GM12878 (cell line): ENCODE data around the gene TMEM176A. TPM values are rescaled to one million over a fixed set of nuclear protein-coding genes. Genes with fewer than 3 reads are reported as not detected.

ENCODE experiments used
- ATAC-seq: fragments of 200-7000 bp; cut with Tn5 transposase; 3 replicates; pipeline ENCODE4 v1.9.1; 2020; ENCODE audit warnings: mild to moderate bottlenecking, moderate library complexity
- BruUV-seq: library from RNA; stranded (reverse); fragments of 400-500 nt; replicated peaks from 2 replicates; lab custom pipeline; 2021; lab: Mats Ljungman, UMichigan
- CTCF ChIA-PET: fragments of 300-600 bp; sonication (Branson Sonifier 250); formaldehyde crosslinking; extraction: SDS; loops from one replicate; lab custom pipeline; 2021; ENCODE audit warnings: inconsistent platforms; lab: Yijun Ruan, JAX
- POLR2A ChIA-PET: fragments of 350-600 bp; formaldehyde crosslinking; extraction: SDS; loops from one replicate; lab custom pipeline; 2021; ENCODE audit warnings: inconsistent platforms; lab: Charles Lee
- RAD21 ChIA-PET: fragments of 300-600 bp; sonication (Branson Sonifier 250); formaldehyde crosslinking; loops from one replicate; lab custom pipeline; 2023; ENCODE audit warnings: antibody characterized with exemption; ENCODE audit not compliant: unreplicated experiment; lab: Charles Lee
- SMC1A ChIA-PET: fragments of 300-600 bp; sonication (Branson Sonifier 250); formaldehyde crosslinking; loops from one replicate; lab custom pipeline; 2023; ENCODE audit not compliant: unreplicated experiment, uncharacterized antibody; lab: Charles Lee
- DNase-seq: peaks from one replicate; pipeline ENCODE4 v3.0.0-alpha.2; 2011; ENCODE audit warnings: low read depth, low spot score
- FAIRE-seq: peaks from 3 replicates; lab custom pipeline; 2011; peaks lifted over from hg19 to GRCh38; lab: Jason Lieb, UNC
- H2AFZ ChIP-seq: 2 replicates; pipeline ENCODE4 v1.6.0; 2011; ENCODE audit warnings: low read depth, low read length, control low read depth; ENCODE audit not compliant: control insufficient read depth
- H3K27ac ChIP-seq: 2 replicates; pipeline ENCODE4 v1.5.1; 2011; ENCODE audit warnings: control low read depth; ENCODE audit not compliant: control insufficient read depth, insufficient read depth
- H3K27me3 ChIP-seq, 2 experiments: replicated peaks in 1 of 2; 2 replicates each; pipeline versions ENCODE4 v1.6.0 to v1.6.1; 2011; ENCODE audit warnings: low read length in 1 of 2; ENCODE audit not compliant: control insufficient read depth in 2 of 2, insufficient read depth in 2 of 2
- H3K36me3 ChIP-seq, 2 experiments: 2 replicates each; pipeline ENCODE4 v1.5.1; 2011; ENCODE audit warnings: low read length in 1 of 2; ENCODE audit not compliant: control insufficient read depth in 2 of 2, insufficient read depth in 2 of 2
- H3K4me1 ChIP-seq: 2 replicates; pipeline ENCODE4 v1.6.1; 2011; ENCODE audit warnings: mild to moderate bottlenecking, low read length, moderate library complexity, mixed read lengths; ENCODE audit not compliant: control insufficient read depth, insufficient read depth
- H3K4me2 ChIP-seq: 2 replicates; pipeline ENCODE4 v1.6.0; 2011; ENCODE audit warnings: control low read depth; ENCODE audit not compliant: control insufficient read depth, insufficient read depth
- H3K4me3 ChIP-seq: fragments of 200-600 bp; sonication (generic); 2 replicates; pipeline ENCODE4 v1.5.1; 2016
- H3K79me2 ChIP-seq: 2 replicates; pipeline ENCODE4 v1.6.0; 2011; ENCODE audit warnings: low read length; ENCODE audit not compliant: control insufficient read depth, insufficient read depth
- H3K9ac ChIP-seq: 2 replicates; pipeline ENCODE4 v1.8.0; 2011; ENCODE audit warnings: low read length, control low read depth, mixed read lengths; ENCODE audit not compliant: control insufficient read depth, insufficient read depth
- H3K9me3 ChIP-seq: replicated peaks from 3 replicates; pipeline ENCODE4 v1.5.1; 2011; ENCODE audit warnings: mild to moderate bottlenecking, low read length; ENCODE audit not compliant: control insufficient read depth, insufficient read depth
- H4K20me1 ChIP-seq: 2 replicates; pipeline ENCODE4 v1.6.0; 2011; ENCODE audit not compliant: control insufficient read depth, insufficient read depth
- DPF2 ChIP-seq: fragments of 450-650 bp; IDR thresholded peaks from 2 replicates; pipeline ENCODE4 v1.6.1; 2017; ENCODE audit warnings: mild to moderate bottlenecking
- ETV6 ChIP-seq, 2 experiments: fragments of 450-650 bp in 1 of 2; IDR thresholded peaks in 1 of 2; conservative IDR thresholded peaks in 1 of 2; 2 replicates each; pipeline ENCODE4 v1.6.1; 2014; ENCODE audit warnings: antibody characterized with exemption in 1 of 2, borderline replicate concordance in 1 of 2, low read depth in 1 of 2, mild to moderate bottlenecking in 1 of 2, moderate library complexity in 1 of 2
- KAT2A ChIP-seq: conservative IDR thresholded peaks from 2 replicates; pipeline ENCODE4 v1.6.1; 2011; ENCODE audit warnings: low read depth, low read length; ENCODE audit not compliant: control insufficient read depth
- MTA3 ChIP-seq: IDR thresholded peaks from 2 replicates; pipeline ENCODE4 v1.6.1; 2012; ENCODE audit warnings: low read length, inconsistent platforms, borderline replicate concordance
- NFXL1 ChIP-seq: fragments of 450-650 bp; IDR thresholded peaks from 2 replicates; pipeline ENCODE4 v1.6.1; 2017; ENCODE audit warnings: antibody characterized with exemption, mild to moderate bottlenecking, borderline replicate concordance
- PAX5 ChIP-seq: IDR thresholded peaks from 2 replicates; pipeline ENCODE4 v1.6.1; 2011; ENCODE audit warnings: low read depth, low read length, borderline replicate concordance
- SIN3A ChIP-seq: IDR thresholded peaks from 2 replicates; pipeline ENCODE4 v1.6.1; 2012; ENCODE audit warnings: low read depth, low read length, improper control_type of control experiment
- SUZ12 ChIP-seq: fragments of 200-600 bp; sonication (generic); IDR thresholded peaks from one replicate; pipeline ENCODE4 v1.6.1; 2018; ENCODE audit warnings: antibody characterized with exemption, mild to moderate bottlenecking; ENCODE audit not compliant: unreplicated experiment
- ZBTB11 ChIP-seq: fragments of 450-650 bp; formaldehyde crosslinking; IDR thresholded peaks from 2 replicates; pipeline ENCODE4 v1.5.0; 2022; ENCODE audit warnings: mild to moderate bottlenecking, missing genetic modification characterization
- WGBS: methylation state at CpG from one replicate; pipeline ENCODE4 v1.1.6; 2016; ENCODE audit warnings: low lambda C conversion rate; ENCODE audit not compliant: insufficient replicate concordance, insufficient coverage; ENCODE audit errors: missing lambda C conversion rate; 5-methylcytosine and 5-hydroxymethylcytosine counted together
- in situ Hi-C: fragments of 300-500 bp; cut with MboI; formaldehyde crosslinking; loops from 9 replicates; pipeline ENCODE4 v1.14.3; 2018; ENCODE audit warnings: mixed read lengths
- intact Hi-C: fragments of 100-400 bp; cut with micrococcal nuclease; formaldehyde crosslinking; loops from one replicate; pipeline ENCODE4 v1.14.2; 2022; ENCODE audit not compliant: unreplicated experiment
- polyA plus RNA-seq, 11 experiments: library from polyadenylated mRNA; depleted of rRNA in 4 of 11; unstranded in 6 of 11; stranded (reverse) in 5 of 11; fragments of >200 nt; fragmentation: Nextera tagmentation in 4 of 11; fragmentation: Illumina TruSeq in 1 of 11; extraction: Ambion mirVana in 4 of 11; extraction: Trizol in 1 of 11; gene quantifications; 1 replicate in 1 of 11; 2 replicates in 10 of 11; pipeline versions ENCODE4 v1.2.1 to v1.2.3, GENCODE V29; 2011 to 2016; ENCODE audit warnings: inconsistent platforms in 2 of 11, missing spikeins in 2 of 11, low read depth in 1 of 11
- total RNA-seq, 4 experiments: library from RNA; depleted of rRNA in 3 of 4; stranded (reverse); fragments of >200 nt in 3 of 4; fragmentation: Illumina TruSeq in 1 of 4; extraction: Trizol in 1 of 4; gene quantifications; 2 replicates each; pipeline versions ENCODE4 v1.2.1 to v1.2.3, GENCODE V29; 2013 to 2021

TMEM176A gene
- total and polyA plus RNA-seq, 10 of the 15 experiments (the other 5 are each of a cell fraction or from before 2014, with no cell fraction given): not detected

GRCh38 chr7:150799741-150800580 lies 608 bp upstream of the TMEM176A start, which contains the start of gene TMEM176B:
TSS of gene TMEM176B (minus strand) at chr7:150800364. CDS start at chr7:150796569, 3,795 bp downstream.
- Histone ChIP-seq H3K79me2 (no peaks in the 10 kb centered on the region), H3K4me2 (no peak within 1 kb of the TSS), H3K4me1 (no peaks in the 10 kb centered on the region), H3K9ac (no peak within 1 kb of the TSS), H4K20me1 (no peaks in the 10 kb centered on the region), H3K9me3 (no peaks in the 10 kb centered on the region), H3K27ac (no peak within 1 kb of the TSS), H2AFZ (no peak within 1 kb of the TSS), H3K4me3 (no peak within 1 kb of the TSS), H3K27me3 (peaks cover 8 to 14% of the 10 kb centered on the region in 2 experiments; a peak in 3 of 4 replicates), H3K36me3 (no peaks in the 10 kb centered on the region)
- DNase-seq: no peak
- no TSS peak for BruUV-seq
- no peak for ATAC-seq
- SMC1A ChIA-PET: interaction anchor here (1.2 kb wide), 1 partner anchor 12 kb away, joined by 3 read pairs; no protein-coding TSS in a partner anchor
- RAD21 ChIA-PET: interaction anchor here (1.5 kb wide), 1 partner anchor 12 kb away, joined by 5 read pairs; no protein-coding TSS in a partner anchor
- intact Hi-C loops (no loop called here), in situ Hi-C loops (no loop called here)
- no peak for TF ChIP-seq SIN3A
- no peak for TF ChIP-seq KAT2A
- peak; percentile 38 for TF ChIP-seq SUZ12
- TF ChIP-seq DPF2: no peak
- CTCF ChIA-PET: interaction anchor here (0.6 kb wide), 1 partner anchor 1479 kb away, joined by 3 read pairs; no protein-coding TSS in a partner anchor
- POLR2A ChIA-PET: interaction anchor here (1.9 kb wide), 1 partner anchor 12 kb away, joined by 7 read pairs; no protein-coding TSS in a partner anchor
- FAIRE-seq: no peak
- WGBS: 40% methylated on average over 65 of the region's 75 CpGs

GRCh38 chr7:150801242-150801945 lies 825 bp downstream of the TMEM176A start:
- in situ Hi-C loops (no loop called here), intact Hi-C loops (no loop called here)
- no peaks in the 10 kb centered on the region for H3K36me3 ChIP-seq
- peaks cover 8 to 14% of the 10 kb centered on the region in 2 experiments; a peak in 3 of 4 replicates for H3K27me3 ChIP-seq
- no peaks in the 10 kb centered on the region for H3K79me2 ChIP-seq
- no peaks in the 10 kb centered on the region for H3K4me1 ChIP-seq
- SMC1A ChIA-PET: no interaction called here
- no peak for FAIRE-seq
- no peaks in the 10 kb centered on the region for H4K20me1 ChIP-seq
- WGBS: 23% methylated on average over 26 of the region's 26 CpGs
- POLR2A ChIA-PET: no interaction called here
- RAD21 ChIA-PET: no interaction called here
- TF ChIP-seq MTA3: no peak
- no peak for TF ChIP-seq ETV6 (conservative IDR thresholded peaks at IDR 0.05 in 1 of 2, IDR thresholded peaks at IDR 0.05 in 1 of 2; ENCODE audit: borderline replicate concordance in 1 of 2, low read depth in 1 of 2)
- no peak for TF ChIP-seq ZBTB11 (CRISPR knock-in tag)
- no peak for TF ChIP-seq PAX5
- no peak for TF ChIP-seq NFXL1
- peak; percentile 16 for TF ChIP-seq SUZ12
- no peaks in the 10 kb centered on the region; the same call in 2 of the 3 replicates for H3K9me3 ChIP-seq
- no peak overlapping the region for H3K9ac ChIP-seq
- no TSS peak for BruUV-seq
- no peak overlapping the region for H3K4me3 ChIP-seq
- CTCF ChIA-PET: no interaction called here
- no peak for DNase-seq
- no peak for ATAC-seq
- no peak overlapping the region for H3K27ac ChIP-seq
- H3K4me2 ChIP-seq: no peak overlapping the region
- no peak overlapping the region for H2AFZ ChIP-seq
